Panc1 (cell line): ENCODE results near the gene PDP2.

ENCODE experiments used
- POLR2AphosphoS5 ChIP-seq: IDR thresholded peaks from 2 replicates; pipeline ENCODE4 v1.6.1; 2012; ENCODE audit warnings: mild to moderate bottlenecking, low read depth, low read length, moderate library complexity
- SIN3A ChIP-seq: IDR thresholded peaks from 2 replicates; pipeline ENCODE4 v1.6.1; 2012; ENCODE audit warnings: low read depth, mild to moderate bottlenecking, low read length, moderate library complexity, borderline replicate concordance; ENCODE audit not compliant: insufficient read depth
- TCF7L2 ChIP-seq: IDR thresholded peaks from 2 replicates; pipeline ENCODE4 v1.6.1; 2011; ENCODE audit warnings: mild to moderate bottlenecking, low read depth, low read length, inconsistent platforms
- TF ChIP-seq, protein P1 (sequence below): fragments of 450-650 bp; IDR thresholded peaks from 2 replicates; pipeline ENCODE4 v1.5.1; 2017; ENCODE audit warnings: mild to moderate bottlenecking
- TF ChIP-seq, protein P2 (sequence below), 2 experiments: IDR thresholded peaks; 2 replicates each; pipeline ENCODE4 v1.6.1; 2011 to 2012; ENCODE audit warnings: low read depth in 2 of 2, control low read depth in 1 of 2, low read length in 1 of 2, mild to moderate bottlenecking in 1 of 2, moderate library complexity in 1 of 2; ENCODE audit not compliant: insufficient read depth in 1 of 2

DNA sequence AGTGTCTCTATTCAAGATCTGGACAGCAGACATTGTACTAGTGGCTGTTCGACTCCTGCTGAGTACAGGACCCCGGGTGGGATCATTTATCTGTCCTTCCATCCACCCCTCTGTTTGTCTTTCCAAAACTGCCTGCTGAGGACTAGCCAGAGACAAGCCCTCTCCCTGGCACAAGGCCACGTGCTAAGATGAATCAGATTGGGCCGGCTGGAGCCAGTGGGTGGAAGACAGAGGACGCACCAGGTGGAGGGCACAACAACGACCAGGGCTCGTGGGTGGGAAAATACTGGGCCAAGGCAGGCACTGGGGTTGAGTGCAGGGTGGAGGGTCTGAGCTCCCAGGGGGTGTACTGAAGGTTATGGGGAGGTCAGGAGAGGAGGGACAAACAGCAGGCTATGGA is 37.5 kb upstream of the PDP2 start:
- TF ChIP-seq, protein P1, sequence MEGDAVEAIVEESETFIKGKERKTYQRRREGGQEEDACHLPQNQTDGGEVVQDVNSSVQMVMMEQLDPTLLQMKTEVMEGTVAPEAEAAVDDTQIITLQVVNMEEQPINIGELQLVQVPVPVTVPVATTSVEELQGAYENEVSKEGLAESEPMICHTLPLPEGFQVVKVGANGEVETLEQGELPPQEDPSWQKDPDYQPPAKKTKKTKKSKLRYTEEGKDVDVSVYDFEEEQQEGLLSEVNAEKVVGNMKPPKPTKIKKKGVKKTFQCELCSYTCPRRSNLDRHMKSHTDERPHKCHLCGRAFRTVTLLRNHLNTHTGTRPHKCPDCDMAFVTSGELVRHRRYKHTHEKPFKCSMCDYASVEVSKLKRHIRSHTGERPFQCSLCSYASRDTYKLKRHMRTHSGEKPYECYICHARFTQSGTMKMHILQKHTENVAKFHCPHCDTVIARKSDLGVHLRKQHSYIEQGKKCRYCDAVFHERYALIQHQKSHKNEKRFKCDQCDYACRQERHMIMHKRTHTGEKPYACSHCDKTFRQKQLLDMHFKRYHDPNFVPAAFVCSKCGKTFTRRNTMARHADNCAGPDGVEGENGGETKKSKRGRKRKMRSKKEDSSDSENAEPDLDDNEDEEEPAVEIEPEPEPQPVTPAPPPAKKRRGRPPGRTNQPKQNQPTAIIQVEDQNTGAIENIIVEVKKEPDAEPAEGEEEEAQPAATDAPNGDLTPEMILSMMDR: no peak
- TF ChIP-seq, protein P2, sequence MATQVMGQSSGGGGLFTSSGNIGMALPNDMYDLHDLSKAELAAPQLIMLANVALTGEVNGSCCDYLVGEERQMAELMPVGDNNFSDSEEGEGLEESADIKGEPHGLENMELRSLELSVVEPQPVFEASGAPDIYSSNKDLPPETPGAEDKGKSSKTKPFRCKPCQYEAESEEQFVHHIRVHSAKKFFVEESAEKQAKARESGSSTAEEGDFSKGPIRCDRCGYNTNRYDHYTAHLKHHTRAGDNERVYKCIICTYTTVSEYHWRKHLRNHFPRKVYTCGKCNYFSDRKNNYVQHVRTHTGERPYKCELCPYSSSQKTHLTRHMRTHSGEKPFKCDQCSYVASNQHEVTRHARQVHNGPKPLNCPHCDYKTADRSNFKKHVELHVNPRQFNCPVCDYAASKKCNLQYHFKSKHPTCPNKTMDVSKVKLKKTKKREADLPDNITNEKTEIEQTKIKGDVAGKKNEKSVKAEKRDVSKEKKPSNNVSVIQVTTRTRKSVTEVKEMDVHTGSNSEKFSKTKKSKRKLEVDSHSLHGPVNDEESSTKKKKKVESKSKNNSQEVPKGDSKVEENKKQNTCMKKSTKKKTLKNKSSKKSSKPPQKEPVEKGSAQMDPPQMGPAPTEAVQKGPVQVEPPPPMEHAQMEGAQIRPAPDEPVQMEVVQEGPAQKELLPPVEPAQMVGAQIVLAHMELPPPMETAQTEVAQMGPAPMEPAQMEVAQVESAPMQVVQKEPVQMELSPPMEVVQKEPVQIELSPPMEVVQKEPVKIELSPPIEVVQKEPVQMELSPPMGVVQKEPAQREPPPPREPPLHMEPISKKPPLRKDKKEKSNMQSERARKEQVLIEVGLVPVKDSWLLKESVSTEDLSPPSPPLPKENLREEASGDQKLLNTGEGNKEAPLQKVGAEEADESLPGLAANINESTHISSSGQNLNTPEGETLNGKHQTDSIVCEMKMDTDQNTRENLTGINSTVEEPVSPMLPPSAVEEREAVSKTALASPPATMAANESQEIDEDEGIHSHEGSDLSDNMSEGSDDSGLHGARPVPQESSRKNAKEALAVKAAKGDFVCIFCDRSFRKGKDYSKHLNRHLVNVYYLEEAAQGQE (IDR thresholded peaks at IDR 0.05; ENCODE audit: insufficient read depth in 1 of 2, low read depth in 2 of 2, low read length in 1 of 2): no peak
- TF ChIP-seq POLR2AphosphoS5 (no peak), TCF7L2 (no peak), SIN3A (no peak)
